ENCODE results near the gene CLMP.

Gene CLMP

GRCh38 chr11:123046473-123047259 is 148.4 kb downstream of the CLMP start:
- no peak for DNase-seq (ENCODE audit: low read depth, low spot score)
- Histone ChIP-seq H3K4me3 (ENCODE audit: low read length) (no peak overlapping the region), H3K9me3 (ENCODE audit: control insufficient read depth, insufficient read depth, low read length) (no peaks in the 10 kb centered on the region), H3K27me3 (ENCODE audit: control insufficient read depth, insufficient read depth, low read length) (no peaks in the 10 kb centered on the region), H3K36me3 (ENCODE audit: control insufficient read depth, insufficient read depth, low read length) (no peaks in the 10 kb centered on the region), H3K4me1 (ENCODE audit: control insufficient read depth, insufficient read depth, low read length) (no peaks in the 10 kb centered on the region), H3K27ac (ENCODE audit: low read length) (no peak overlapping the region)
- no CpG with 5 or more reads among the region's 5 CpGs for WGBS (ENCODE audit: insufficient coverage, insufficient read length)

DNA sequence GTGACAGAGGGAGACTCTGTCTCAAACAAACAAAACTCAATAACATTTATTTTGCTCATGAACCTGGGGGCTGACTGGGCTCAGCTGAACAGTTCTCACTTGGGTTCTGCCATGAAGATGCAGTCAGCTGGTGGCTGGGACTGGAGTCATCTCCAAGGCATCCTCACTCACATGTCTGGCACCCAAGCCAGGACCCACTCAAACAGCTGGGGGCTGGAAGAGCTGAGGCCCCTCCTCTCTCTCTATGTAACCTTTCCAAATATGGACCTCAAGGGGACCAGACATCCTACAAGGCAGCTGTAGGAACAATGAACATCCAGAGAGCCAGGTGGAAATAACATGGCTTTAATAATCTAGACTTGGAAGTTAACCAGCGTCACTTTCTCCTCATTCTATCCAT is 149.9 kb downstream of the CLMP start:
- Histone ChIP-seq H3K4me1 (ENCODE audit: control insufficient read depth, insufficient read depth, low read length) (no peaks in the 10 kb centered on the region), H3K36me3 (ENCODE audit: control insufficient read depth, insufficient read depth, low read length) (no peaks in the 10 kb centered on the region), H3K27me3 (ENCODE audit: control insufficient read depth, insufficient read depth, low read length) (no peaks in the 10 kb centered on the region), H3K9me3 (ENCODE audit: control insufficient read depth, insufficient read depth, low read length) (no peaks in the 10 kb centered on the region), H3K4me3 (ENCODE audit: low read length) (no peak overlapping the region), H3K27ac (ENCODE audit: low read length) (no peak overlapping the region)
- WGBS (ENCODE audit: insufficient coverage, insufficient read length) = no CpG with 5 or more reads among the region's 1 CpG
- no peak for DNase-seq (ENCODE audit: low read depth, low spot score)

DNA sequence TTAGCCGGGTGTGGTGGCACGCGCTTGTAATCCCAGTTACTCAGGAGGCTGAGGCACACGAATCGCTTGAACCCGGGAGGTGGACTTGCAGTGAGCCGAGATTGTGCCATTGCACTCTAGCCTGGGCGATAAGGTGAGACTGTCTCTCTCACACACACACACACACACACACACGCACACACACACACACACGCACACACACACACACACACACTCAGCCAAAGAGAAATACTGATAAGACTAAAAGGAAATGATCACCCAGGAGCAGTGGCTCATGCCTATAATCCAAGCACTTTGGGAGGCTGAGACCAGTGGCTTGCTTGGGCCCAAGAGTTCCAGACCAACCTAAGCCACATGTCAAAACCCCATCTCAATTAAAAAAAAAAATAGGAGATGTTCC is 153.9 kb downstream of the CLMP start:
- no peaks in the 10 kb centered on the region for H3K4me1 ChIP-seq (ENCODE audit: control insufficient read depth, insufficient read depth, low read length)
- no CpG with 5 or more reads among the region's 10 CpGs for WGBS (ENCODE audit: insufficient coverage, insufficient read length)
- H3K36me3 ChIP-seq (ENCODE audit: control insufficient read depth, insufficient read depth, low read length) = no peaks in the 10 kb centered on the region
- no peaks in the 10 kb centered on the region for H3K9me3 ChIP-seq (ENCODE audit: control insufficient read depth, insufficient read depth, low read length)
- no peaks in the 10 kb centered on the region for H3K27me3 ChIP-seq (ENCODE audit: control insufficient read depth, insufficient read depth, low read length)
- no peak for DNase-seq (ENCODE audit: low read depth, low spot score)
- no peak overlapping the region for H3K4me3 ChIP-seq (ENCODE audit: low read length)
- H3K27ac ChIP-seq (ENCODE audit: low read length) = no peak overlapping the region

DNA sequence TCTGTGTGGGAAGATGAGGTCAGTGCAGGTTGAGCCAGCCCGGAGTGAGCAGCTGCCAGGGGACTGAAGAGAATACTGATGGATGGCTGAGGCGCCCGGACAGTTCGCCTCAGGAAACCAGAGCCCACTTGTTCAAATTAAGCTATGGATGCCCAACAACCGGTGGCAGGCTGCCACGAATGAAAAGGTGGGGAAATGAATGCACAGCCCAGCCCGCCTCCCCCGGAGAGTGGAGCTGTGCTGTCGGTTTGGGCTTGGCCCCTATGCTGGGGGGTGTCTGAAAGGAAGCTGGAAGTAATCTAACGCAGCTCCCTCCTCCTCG is 155.0 kb downstream of the CLMP start:
- no peak for DNase-seq (ENCODE audit: low read depth, low spot score)
- H3K9me3 ChIP-seq (ENCODE audit: control insufficient read depth, insufficient read depth, low read length) = no peaks in the 10 kb centered on the region
- WGBS (ENCODE audit: insufficient coverage, insufficient read length) = no CpG with 5 or more reads among the region's 11 CpGs
- no peak overlapping the region for H3K27ac ChIP-seq (ENCODE audit: low read length)
- no peaks in the 10 kb centered on the region for H3K4me1 ChIP-seq (ENCODE audit: control insufficient read depth, insufficient read depth, low read length)
- no peak overlapping the region for H3K4me3 ChIP-seq (ENCODE audit: low read length)
- H3K27me3 ChIP-seq (ENCODE audit: control insufficient read depth, insufficient read depth, low read length) = no peaks in the 10 kb centered on the region
- H3K36me3 ChIP-seq (ENCODE audit: control insufficient read depth, insufficient read depth, low read length) = no peaks in the 10 kb centered on the region

DNA sequence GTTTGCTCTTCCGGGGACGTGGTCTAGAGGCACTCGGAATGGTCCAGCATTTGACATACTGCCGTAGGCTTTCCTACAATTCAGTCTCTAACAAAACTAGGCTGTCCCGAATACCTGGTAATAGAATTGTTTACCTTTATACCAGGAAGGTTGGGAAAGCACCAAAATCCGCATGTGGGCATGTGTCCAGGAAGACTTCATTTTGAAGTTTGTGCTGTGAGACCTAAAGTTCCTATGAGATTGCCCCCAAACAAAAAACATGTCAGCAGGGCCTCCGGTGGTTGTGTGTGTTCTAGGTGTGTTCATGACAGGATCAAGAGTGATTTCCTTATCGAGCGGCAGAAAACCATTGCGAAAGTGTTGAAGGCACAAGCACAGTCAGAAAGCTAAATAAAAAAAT is 159.2 kb downstream of the CLMP start:
- Histone ChIP-seq H3K4me1 (ENCODE audit: control insufficient read depth, insufficient read depth, low read length) (0 out of 2 replicates have a peak, but pooled peaks cover 2% of the 10 kb centered on the region), H3K27ac (ENCODE audit: low read length) (no peak overlapping the region), H3K36me3 (ENCODE audit: control insufficient read depth, insufficient read depth, low read length) (no peaks in the 10 kb centered on the region), H3K27me3 (ENCODE audit: control insufficient read depth, insufficient read depth, low read length) (no peaks in the 10 kb centered on the region), H3K4me3 (ENCODE audit: low read length) (no peak overlapping the region), H3K9me3 (ENCODE audit: control insufficient read depth, insufficient read depth, low read length) (no peaks in the 10 kb centered on the region)
- no CpG with 5 or more reads among the region's 10 CpGs for WGBS (ENCODE audit: insufficient coverage, insufficient read length)
- DNase-seq (ENCODE audit: low read depth, low spot score) = no peak

DNA sequence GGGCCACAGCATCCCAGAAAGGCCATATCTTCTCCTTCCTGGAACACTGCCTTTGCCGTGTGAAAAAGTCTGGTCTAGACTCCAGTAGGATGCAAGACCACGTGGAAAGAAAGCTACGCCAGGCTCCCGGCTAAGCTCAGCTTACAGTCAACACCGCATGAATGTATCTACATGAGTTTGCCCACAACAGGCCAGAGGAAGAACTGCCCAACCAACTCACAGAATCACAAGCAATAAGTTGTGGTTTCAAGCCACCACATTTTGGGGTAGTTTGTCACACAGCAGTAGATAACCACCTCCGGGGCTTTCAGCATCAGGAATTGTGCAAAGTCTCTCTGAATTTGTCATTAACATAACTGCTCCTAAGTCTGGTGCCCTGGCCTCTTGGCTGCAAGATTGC is 160.5 kb downstream of the CLMP start:
- no peak for DNase-seq (ENCODE audit: low read depth, low spot score)
- H3K4me1 ChIP-seq (ENCODE audit: control insufficient read depth, insufficient read depth, low read length) = 0 out of 2 replicates have a peak, but pooled peaks cover 2% of the 10 kb centered on the region
- H3K36me3 ChIP-seq (ENCODE audit: control insufficient read depth, insufficient read depth, low read length) = no peaks in the 10 kb centered on the region
- no CpG with 5 or more reads among the region's 6 CpGs for WGBS (ENCODE audit: insufficient coverage, insufficient read length)
- no peak overlapping the region for H3K27ac ChIP-seq (ENCODE audit: low read length)
- no peak overlapping the region for H3K4me3 ChIP-seq (ENCODE audit: low read length)
- no peaks in the 10 kb centered on the region for H3K9me3 ChIP-seq (ENCODE audit: control insufficient read depth, insufficient read depth, low read length)
- no peaks in the 10 kb centered on the region for H3K27me3 ChIP-seq (ENCODE audit: control insufficient read depth, insufficient read depth, low read length)

GRCh38 chr11:123033895-123034294 is 161.2 kb downstream of the CLMP start:
- Histone ChIP-seq H3K27ac (ENCODE audit: low read length) (no peak overlapping the region), H3K27me3 (ENCODE audit: control insufficient read depth, insufficient read depth, low read length) (no peaks in the 10 kb centered on the region), H3K4me1 (ENCODE audit: control insufficient read depth, insufficient read depth, low read length) (0 out of 2 replicates have a peak, but pooled peaks cover 2% of the 10 kb centered on the region), H3K36me3 (ENCODE audit: control insufficient read depth, insufficient read depth, low read length) (no peaks in the 10 kb centered on the region), H3K9me3 (ENCODE audit: control insufficient read depth, insufficient read depth, low read length) (no peaks in the 10 kb centered on the region), H3K4me3 (ENCODE audit: low read length) (no peak overlapping the region)
- DNase-seq (ENCODE audit: low read depth, low spot score) = no peak
- WGBS (ENCODE audit: insufficient coverage, insufficient read length) = no CpG with 5 or more reads among the region's 10 CpGs

- no CpG with 5 or more reads among the region's 4 CpGs for WGBS (ENCODE audit: insufficient coverage, insufficient read length)
- no peak for DNase-seq (ENCODE audit: low read depth, low spot score)
Measured at GRCh38 chr11:123030517-123030916, 164.5 kb downstream of the CLMP start.

DNA sequence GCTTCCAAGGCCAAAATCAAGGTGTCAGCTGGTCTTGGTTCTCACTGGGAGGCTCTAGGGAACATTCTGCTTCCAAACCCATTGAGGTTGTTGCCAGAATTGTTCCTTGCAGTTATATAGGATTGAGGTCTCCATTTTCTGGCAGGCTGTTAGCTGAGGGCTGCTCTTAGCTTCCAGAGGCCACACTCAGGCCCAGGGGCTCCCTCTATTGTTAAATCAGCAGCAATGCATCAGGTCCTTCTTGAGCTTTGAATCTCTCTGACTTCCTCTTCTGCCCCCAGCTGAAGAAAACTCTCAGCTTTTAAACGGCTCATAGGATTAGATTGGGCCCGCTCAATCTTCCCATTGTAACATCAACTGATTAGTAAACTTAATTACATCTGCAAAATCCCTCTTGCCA is 174.1 kb downstream of the CLMP start:
- Histone ChIP-seq H3K9me3 (ENCODE audit: control insufficient read depth, insufficient read depth, low read length) (no peaks in the 10 kb centered on the region), H3K27me3 (ENCODE audit: control insufficient read depth, insufficient read depth, low read length) (no peaks in the 10 kb centered on the region), H3K27ac (ENCODE audit: low read length) (no peak overlapping the region), H3K36me3 (ENCODE audit: control insufficient read depth, insufficient read depth, low read length) (no peaks in the 10 kb centered on the region), H3K4me3 (ENCODE audit: low read length) (no peak overlapping the region), H3K4me1 (ENCODE audit: control insufficient read depth, insufficient read depth, low read length) (no peaks in the 10 kb centered on the region)
- WGBS (ENCODE audit: insufficient coverage, insufficient read length) = no CpG with 5 or more reads among the region's 2 CpGs
- peak; percentile 31 for DNase-seq (ENCODE audit: low read depth, low spot score)

More at GRCh38 chr11:123030517-123030916, 164.5 kb downstream of the CLMP start:
- H3K4me3 ChIP-seq (ENCODE audit: low read length) = no peak overlapping the region
- no peaks in the 10 kb centered on the region for H3K9me3 ChIP-seq (ENCODE audit: control insufficient read depth, insufficient read depth, low read length)
- H3K27me3 ChIP-seq (ENCODE audit: control insufficient read depth, insufficient read depth, low read length) = no peaks in the 10 kb centered on the region
- H3K36me3 ChIP-seq (ENCODE audit: control insufficient read depth, insufficient read depth, low read length) = no peaks in the 10 kb centered on the region
- H3K27ac ChIP-seq (ENCODE audit: low read length) = no peak overlapping the region
- H3K4me1 ChIP-seq (ENCODE audit: control insufficient read depth, insufficient read depth, low read length) = 0 out of 2 replicates have a peak, but pooled peaks cover 2% of the 10 kb centered on the region
